Measurements from ENCODE around the gene TSPYL4. TPM values are rescaled to one million over a fixed set of nuclear protein-coding genes. Genes with fewer than 3 reads are reported as not detected.

The TSPYL4 gene
- total RNA-seq, 2 donors from 2014 or later: 6.1 to 13.2 TPM

GRCh38 chr6:116279232-116280160 lies 25.6 kb upstream of the TSPYL4 start, which contains the start of gene TSPYL1:
Gene TSPYL1 (minus strand): TSS chr6:116279930. CDS start chr6:116279830, 100 bp downstream.
- ATAC-seq (peak; percentile 94 to 95), DNase-seq (ENCODE audit: low spot score in 2 of 2) (peak; percentile 86 to 94)
- Mint-ChIP-seq H3K9me3 (no peaks in the 10 kb centered on the region), H3K27ac (peak within 1 kb of the TSS; percentile 99 to 100), H3K36me3 (peaks cover 37 to 39% of the 10 kb centered on the region in 2 donors)

GRCh38 chr6:116278854-116279231 lies 25.0 kb upstream of the TSPYL4 start:
- H3K27ac Mint-ChIP-seq: peak overlapping the region; percentile 99 to 100
- DNase-seq (ENCODE audit: low spot score in 2 of 2) (peak in 1 of 2 donors; percentile 16), ATAC-seq (peak; percentile 5)
- no peaks in the 10 kb centered on the region for H3K9me3 Mint-ChIP-seq
- H3K36me3 Mint-ChIP-seq: peaks cover 37 to 39% of the 10 kb centered on the region in 2 donors

GRCh38 chr6:116278481-116278829 lies 24.6 kb upstream of the TSPYL4 start:
- no peak for ATAC-seq
- no peak for DNase-seq (ENCODE audit: low spot score in 2 of 2)
- no peaks in the 10 kb centered on the region for H3K9me3 Mint-ChIP-seq
- peaks cover 37 to 39% of the 10 kb centered on the region in 2 donors for H3K36me3 Mint-ChIP-seq
- peak overlapping the region; percentile 99 to 100 for H3K27ac Mint-ChIP-seq

GRCh38 chr6:116277124-116277523 lies 23.2 kb upstream of the TSPYL4 start:
- ATAC-seq (no peak), DNase-seq (ENCODE audit: low spot score in 2 of 2) (no peak)
- H3K36me3 Mint-ChIP-seq: peaks cover 37 to 39% of the 10 kb centered on the region in 2 donors
- H3K27ac Mint-ChIP-seq: peak overlapping the region; percentile 96 to 99
- H3K9me3 Mint-ChIP-seq: no peaks in the 10 kb centered on the region

GRCh38 chr6:116271149-116271708 lies 17.4 kb upstream of the TSPYL4 start:
- DNase-seq (ENCODE audit: low spot score in 2 of 2) (no peak), ATAC-seq (no peak)
- Mint-ChIP-seq H3K27ac (no peak overlapping the region), H3K9me3 (no peaks in the 10 kb centered on the region), H3K36me3 (peaks cover 5 to 7% of the 10 kb centered on the region in 2 donors)

- DNase-seq (ENCODE audit: low spot score in 2 of 2): no peak
- ATAC-seq: peak; percentile 58 to 61
- Mint-ChIP-seq H3K27ac (no peak overlapping the region), H3K9me3 (no peaks in the 10 kb centered on the region), H3K36me3 (peaks cover 11 to 15% of the 10 kb centered on the region in 2 donors)
These were observed 14.9 kb upstream of the TSPYL4 start for GRCh38 chr6:116268589-116269293.

- peaks cover 0 to 5% of the 10 kb centered on the region in 2 donors for H3K9me3 Mint-ChIP-seq
- H3K27ac Mint-ChIP-seq: no peak overlapping the region
- DNase-seq (ENCODE audit: low spot score in 2 of 2) (no peak), ATAC-seq (peak; percentile 52 to 55)
- peaks cover 18 to 21% of the 10 kb centered on the region in 2 donors for H3K36me3 Mint-ChIP-seq
These were observed 14.1 kb upstream of the TSPYL4 start for GRCh38 chr6:116267836-116268588.

GRCh38 chr6:116266803-116267202 lies 12.9 kb upstream of the TSPYL4 start:
- no peak overlapping the region for H3K27ac Mint-ChIP-seq
- ATAC-seq (peak; percentile 36 to 42), DNase-seq (ENCODE audit: low spot score in 2 of 2) (no peak)
- peaks cover 26 to 33% of the 10 kb centered on the region in 2 donors for H3K36me3 Mint-ChIP-seq
- peaks cover 0 to 8% of the 10 kb centered on the region in 2 donors for H3K9me3 Mint-ChIP-seq

- peak; percentile 27 to 41 for ATAC-seq
- no peak for DNase-seq (ENCODE audit: low spot score in 2 of 2)
- Mint-ChIP-seq H3K27ac (peak overlapping the region in 1 of 2 donors; percentile 58), H3K9me3 (peaks cover 0 to 8% of the 10 kb centered on the region in 2 donors), H3K36me3 (peaks cover 26 to 42% of the 10 kb centered on the region in 2 donors)
These were observed 11.4 kb upstream of the TSPYL4 start for GRCh38 chr6:116265041-116265829.

GRCh38 chr6:116263353-116263752 lies 9.5 kb upstream of the TSPYL4 start:
- Mint-ChIP-seq H3K36me3 (peaks cover 26 to 43% of the 10 kb centered on the region in 2 donors), H3K9me3 (peaks cover 0 to 8% of the 10 kb centered on the region in 2 donors), H3K27ac (no peak overlapping the region)
- ATAC-seq (no peak), DNase-seq (ENCODE audit: low spot score in 2 of 2) (no peak)

GRCh38 chr6:116258520-116258919 lies 4.6 kb upstream of the TSPYL4 start:
- peaks cover 13 to 27% of the 10 kb centered on the region in 2 donors for H3K36me3 Mint-ChIP-seq
- H3K27ac Mint-ChIP-seq: no peak overlapping the region
- H3K9me3 Mint-ChIP-seq: peaks cover 0 to 8% of the 10 kb centered on the region in 2 donors
- ATAC-seq: no peak
- DNase-seq (ENCODE audit: low spot score in 2 of 2): no peak

- ATAC-seq (no peak), DNase-seq (ENCODE audit: low spot score in 2 of 2) (no peak)
- Mint-ChIP-seq H3K9me3 (peaks cover 0 to 3% of the 10 kb centered on the region in 2 donors), H3K27ac (no peak overlapping the region), H3K36me3 (peaks cover 8% of the 10 kb centered on the region in 2 donors)
These were observed 2.8 kb upstream of the TSPYL4 start for GRCh38 chr6:116256694-116257093.

GRCh38 chr6:116255246-116255800 lies 1.4 kb upstream of the TSPYL4 start:
- H3K9me3 Mint-ChIP-seq: peaks cover 0 to 3% of the 10 kb centered on the region in 2 donors
- no peak for DNase-seq (ENCODE audit: low spot score in 2 of 2)
- H3K36me3 Mint-ChIP-seq: peaks cover 9 to 18% of the 10 kb centered on the region in 2 donors
- no peak for ATAC-seq
- H3K27ac Mint-ChIP-seq: no peak overlapping the region

- Mint-ChIP-seq H3K27ac (no peak overlapping the region), H3K9me3 (peaks cover 0 to 3% of the 10 kb centered on the region in 2 donors), H3K36me3 (peaks cover 8 to 23% of the 10 kb centered on the region in 2 donors)
- DNase-seq (ENCODE audit: low spot score in 2 of 2) (no peak), ATAC-seq (peak in 1 of 2 donors; percentile 21)
These were observed 602 bp upstream of the TSPYL4 start for GRCh38 chr6:116254297-116255056.

- Mint-ChIP-seq H3K36me3 (peaks cover 8 to 23% of the 10 kb centered on the region in 2 donors), H3K27ac (no peak overlapping the region), H3K9me3 (peaks cover 0 to 3% of the 10 kb centered on the region in 2 donors)
- DNase-seq (ENCODE audit: low spot score in 2 of 2): no peak
- ATAC-seq: no peak
These were observed 729 bp downstream of the TSPYL4 start for GRCh38 chr6:116253188-116253504.
